Measurements from ENCODE around the gene HTD2. TPM values are rescaled to one million over a fixed set of nuclear protein-coding genes. Genes with fewer than 3 reads are reported as not detected.

HTD2 gene
- total RNA-seq, 1 donor from 2014 or later: 1.7 TPM

DNA sequence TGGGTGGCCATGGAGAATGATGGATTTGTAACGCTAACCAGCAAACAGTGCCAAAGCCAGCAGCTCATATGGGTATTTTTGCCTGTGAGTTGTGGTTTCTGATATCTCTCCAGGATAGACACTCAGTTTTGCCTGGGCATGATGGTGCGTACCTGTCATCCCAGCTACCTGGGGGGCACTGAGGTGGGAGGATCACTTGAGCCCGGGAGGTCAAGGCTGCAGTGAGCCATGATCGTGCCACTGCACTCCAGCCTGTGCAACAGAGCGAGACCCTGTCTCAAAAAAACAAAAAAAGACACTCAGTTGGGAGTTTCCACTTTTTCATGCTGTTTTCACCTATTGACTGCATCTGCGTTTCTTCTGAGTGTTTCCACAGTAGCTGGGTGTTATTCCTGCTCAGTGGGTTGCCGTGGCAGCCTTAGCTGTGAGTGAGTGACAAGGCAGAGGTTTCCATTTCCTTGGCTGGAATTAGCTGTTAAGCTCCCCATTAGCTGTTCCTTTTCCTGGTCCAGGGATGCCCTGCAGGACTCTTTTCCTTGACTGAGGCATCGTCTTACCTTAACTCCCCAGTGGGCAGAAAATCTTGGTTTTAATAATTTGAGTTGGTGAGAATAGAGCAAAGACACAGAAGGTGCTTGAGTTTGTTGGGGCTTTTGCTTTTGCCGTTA, 14.5 kb upstream of the HTD2 start:
- DNase-seq (ENCODE audit: low spot score): no peak

- DNase-seq (ENCODE audit: low spot score): no peak
Measured at GRCh38 chr3:58292866-58293265, 13.5 kb upstream of the HTD2 start.

- no peak for DNase-seq (ENCODE audit: low spot score)
Measured at GRCh38 chr3:58293516-58293915, 12.8 kb upstream of the HTD2 start.

DNA sequence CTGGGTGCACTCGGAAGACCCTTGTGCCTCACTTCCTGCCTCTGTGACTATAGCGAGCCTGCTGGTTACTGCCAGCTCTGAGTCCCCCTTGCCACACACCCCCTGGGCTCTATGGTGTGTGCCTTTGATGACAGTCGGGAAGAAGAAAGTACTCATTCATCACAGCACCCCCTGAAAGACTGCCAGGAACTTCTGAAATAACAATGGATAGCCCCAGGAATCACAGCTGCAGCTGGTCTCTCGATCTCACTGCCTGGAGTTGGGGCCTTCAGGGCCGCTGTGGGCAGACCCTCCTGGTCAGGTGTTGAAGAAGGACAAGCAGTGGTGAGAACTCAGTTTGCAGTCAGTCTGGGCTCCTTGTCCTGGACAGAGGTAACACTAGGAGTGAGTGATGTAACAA, 10.1 kb upstream of the HTD2 start:
- no peak for DNase-seq (ENCODE audit: low spot score)

- DNase-seq (ENCODE audit: low spot score): no peak
Measured at GRCh38 chr3:58296843-58297242, 9.5 kb upstream of the HTD2 start.

DNA sequence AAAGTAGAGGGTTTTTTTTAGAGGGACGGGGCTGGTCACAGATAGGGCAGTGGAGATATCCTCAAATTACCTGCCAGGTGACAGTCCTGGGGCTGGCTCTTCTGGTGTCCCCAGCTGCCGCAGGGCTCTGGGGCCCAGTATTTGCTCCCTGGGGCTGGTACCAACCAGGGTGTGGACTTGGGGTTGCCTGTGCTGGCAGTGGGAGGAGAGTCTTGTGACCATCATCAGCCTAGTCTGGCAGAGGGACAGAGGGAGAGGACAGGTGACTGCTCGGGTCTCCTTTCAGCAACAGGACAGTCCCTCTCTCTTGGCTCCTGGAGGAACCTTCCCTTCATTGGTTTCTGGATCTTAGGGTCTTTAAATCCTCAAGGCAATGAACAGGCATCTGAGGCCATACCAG, 8.1 kb upstream of the HTD2 start:
- DNase-seq (ENCODE audit: low spot score): no peak

DNA sequence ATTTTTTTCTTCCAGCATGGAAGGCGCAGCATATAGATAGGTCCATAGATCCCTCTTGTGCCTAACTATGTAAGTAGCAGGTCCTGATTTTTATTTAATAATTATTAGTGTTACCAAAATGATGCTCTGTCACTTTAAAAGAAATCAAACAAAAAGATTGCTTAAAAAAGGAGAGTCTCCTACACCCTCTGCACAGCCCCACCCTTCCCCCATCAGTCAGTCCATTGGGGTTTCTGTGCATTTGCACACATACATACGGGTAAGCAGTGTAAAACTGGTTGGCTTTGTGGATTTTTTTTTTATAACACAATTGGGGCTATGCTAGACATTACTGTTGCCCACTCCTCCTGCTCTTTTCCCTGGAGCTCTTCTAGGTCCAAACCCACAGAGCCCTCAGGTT, 7.2 kb upstream of the HTD2 start:
- DNase-seq (ENCODE audit: low spot score): no peak

GRCh38 chr3:58299839-58300516, 6.3 kb upstream of the HTD2 start:
- peak; percentile 50 for DNase-seq (ENCODE audit: low spot score)

DNA sequence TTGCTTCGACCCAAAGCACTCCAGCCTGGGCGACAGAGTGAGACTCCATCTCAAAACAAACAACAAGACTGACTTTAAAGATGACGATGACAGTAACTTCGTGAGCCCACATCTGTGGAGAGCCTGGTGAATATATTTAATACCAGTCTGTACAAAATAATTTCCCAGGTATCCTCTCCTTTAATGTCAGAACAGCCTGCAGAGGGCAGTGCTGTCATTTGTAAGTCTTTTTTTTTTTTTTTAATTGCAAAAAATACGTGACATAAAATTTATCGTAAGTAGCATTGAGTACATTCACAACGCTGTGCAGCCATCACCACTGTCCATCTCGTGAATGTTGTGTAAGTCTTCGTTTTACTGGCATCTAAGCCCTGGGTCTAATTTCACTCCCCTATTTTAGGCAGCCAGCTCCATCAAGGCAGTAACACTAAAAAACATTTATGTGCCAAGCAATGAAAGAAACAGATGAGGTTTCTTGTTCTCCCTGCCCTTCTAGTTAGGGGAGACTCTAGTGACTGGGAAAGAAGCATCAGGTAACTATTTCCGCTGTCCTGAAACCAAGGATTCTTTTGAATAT, 1.4 kb downstream of the HTD2 start:
- DNase-seq (ENCODE audit: low spot score): peak; percentile 37

DNA sequence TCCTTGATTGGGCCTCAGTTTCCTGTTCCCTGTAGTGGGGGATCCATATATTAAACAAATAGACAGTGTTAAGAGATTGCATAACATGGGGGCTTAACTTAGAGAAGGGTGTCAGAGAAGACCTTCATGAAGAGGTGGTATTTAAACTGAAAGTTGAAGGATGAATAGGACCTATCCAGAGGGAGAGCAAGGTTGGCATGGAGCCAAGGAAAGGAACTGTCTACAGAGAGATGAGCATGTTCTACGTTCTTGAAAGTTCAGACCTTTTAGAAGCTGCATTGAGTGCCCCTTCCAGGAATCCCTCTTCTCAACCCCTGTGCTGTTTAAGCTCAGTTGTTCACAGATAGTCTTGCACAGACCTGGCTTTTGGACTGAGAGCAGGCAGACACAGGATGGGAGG, 2.4 kb downstream of the HTD2 start:
- no peak for DNase-seq (ENCODE audit: low spot score)

- no peak for DNase-seq (ENCODE audit: low spot score)
Measured at GRCh38 chr3:58317811-58318210, 11.5 kb downstream of the HTD2 start.

- no peak for DNase-seq (ENCODE audit: low spot score)
Measured at GRCh38 chr3:58321791-58322190, 15.5 kb downstream of the HTD2 start.

- no peak for DNase-seq (ENCODE audit: low spot score)
Measured at GRCh38 chr3:58322793-58323192, 16.5 kb downstream of the HTD2 start.

- DNase-seq (ENCODE audit: low spot score): no peak
Measured at GRCh38 chr3:58323529-58324390, 17.4 kb downstream of the HTD2 start.

- no peak for DNase-seq (ENCODE audit: low spot score)
Measured at GRCh38 chr3:58324391-58325390, 18.4 kb downstream of the HTD2 start.

- peak; percentile 20 for DNase-seq (ENCODE audit: low spot score)
Measured at GRCh38 chr3:58325525-58325992, 19.2 kb downstream of the HTD2 start.

DNA sequence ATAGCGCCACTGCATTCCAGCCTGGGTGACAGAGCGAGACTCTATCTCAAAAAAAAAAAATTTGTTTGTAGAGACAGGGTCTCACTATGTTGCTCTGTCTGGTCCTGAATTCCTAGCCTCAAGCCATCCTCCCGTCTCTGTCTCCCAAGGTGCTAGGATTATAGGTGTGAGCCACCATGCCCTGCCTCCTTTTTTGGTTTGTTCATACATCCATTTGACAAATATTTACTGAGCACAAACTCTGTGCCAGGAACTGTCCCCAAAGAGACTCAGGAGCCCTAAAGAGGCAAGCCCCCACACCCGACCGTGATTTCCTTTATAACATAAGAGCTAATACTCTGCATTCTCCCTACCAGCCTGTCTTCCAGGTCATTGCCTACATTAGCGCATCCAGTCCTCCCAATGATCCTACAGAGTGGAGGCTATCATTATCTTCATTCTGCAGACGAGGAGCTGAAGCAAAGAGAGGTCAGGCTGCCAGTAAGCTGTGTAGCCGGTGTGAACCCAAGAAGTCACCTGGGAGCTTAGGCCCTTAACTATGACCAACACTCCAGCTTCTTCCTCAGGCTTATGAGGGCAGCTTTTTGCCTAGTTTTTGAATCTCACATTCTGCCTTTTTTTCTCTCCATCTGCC, 20.1 kb downstream of the HTD2 start:
- DNase-seq (ENCODE audit: low spot score): no peak

GRCh38 chr3:58329150-58329921, 23.0 kb downstream of the HTD2 start:
- no peak for DNase-seq (ENCODE audit: low spot score)

- DNase-seq (ENCODE audit: low spot score): no peak
Measured at GRCh38 chr3:58329922-58330413, 23.6 kb downstream of the HTD2 start.

Measured in umbilical cord (tissue), 2 donors.